Measurements from ENCODE around the gene AK2.
A peak's percentile ranks its signal among the peaks of the same experiment; 100 is the strongest.
"Not testable (repeated sequence)": the region's sequence is repeated elsewhere in the genome, so short reads cannot be mapped to it uniquely, and the experiment has no call there.

Gene AK2

DNA sequence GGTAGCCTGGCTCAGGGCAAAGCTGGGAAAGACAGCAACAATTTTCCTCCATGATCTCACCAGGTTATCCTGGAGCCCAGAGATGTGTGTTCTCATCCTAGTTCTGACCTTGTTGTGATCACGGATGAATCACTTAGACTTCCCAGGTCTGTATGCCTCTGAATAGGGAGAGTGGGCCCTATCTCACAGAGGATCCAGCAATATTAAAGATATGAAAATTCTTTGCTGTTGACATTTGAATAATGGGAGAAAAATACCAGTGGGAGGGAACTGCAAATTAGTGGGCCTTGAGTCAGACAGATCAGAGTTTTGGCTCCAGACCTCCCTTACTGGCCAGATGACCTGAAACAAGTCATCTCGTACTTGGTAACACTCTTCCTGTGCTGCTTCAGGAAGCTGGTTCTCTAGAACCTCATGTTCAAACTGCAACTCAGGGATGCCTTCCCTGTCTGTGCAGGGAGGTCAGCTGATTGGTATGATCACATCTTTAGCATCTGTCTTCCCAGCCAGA, 39.2 kb downstream of the AK2 start:
- DNase-seq: no peak

DNA sequence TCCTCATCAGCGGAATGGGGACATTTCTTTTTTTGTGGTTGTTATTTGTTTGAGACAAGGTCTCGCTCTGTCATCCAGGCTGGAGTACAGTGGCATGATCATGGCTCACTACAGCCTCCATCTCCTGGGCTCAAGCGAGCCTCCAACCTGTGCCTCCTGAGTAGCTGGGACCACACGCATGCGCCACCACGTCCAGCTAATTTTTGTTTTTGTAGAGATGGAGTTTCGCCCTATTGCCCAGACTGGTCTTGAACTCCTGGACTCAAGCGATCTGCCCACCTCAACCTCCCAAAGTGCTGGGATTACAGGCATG, 43.4 kb downstream of the AK2 start:
- DNase-seq: not testable (repeated sequence)

DNA sequence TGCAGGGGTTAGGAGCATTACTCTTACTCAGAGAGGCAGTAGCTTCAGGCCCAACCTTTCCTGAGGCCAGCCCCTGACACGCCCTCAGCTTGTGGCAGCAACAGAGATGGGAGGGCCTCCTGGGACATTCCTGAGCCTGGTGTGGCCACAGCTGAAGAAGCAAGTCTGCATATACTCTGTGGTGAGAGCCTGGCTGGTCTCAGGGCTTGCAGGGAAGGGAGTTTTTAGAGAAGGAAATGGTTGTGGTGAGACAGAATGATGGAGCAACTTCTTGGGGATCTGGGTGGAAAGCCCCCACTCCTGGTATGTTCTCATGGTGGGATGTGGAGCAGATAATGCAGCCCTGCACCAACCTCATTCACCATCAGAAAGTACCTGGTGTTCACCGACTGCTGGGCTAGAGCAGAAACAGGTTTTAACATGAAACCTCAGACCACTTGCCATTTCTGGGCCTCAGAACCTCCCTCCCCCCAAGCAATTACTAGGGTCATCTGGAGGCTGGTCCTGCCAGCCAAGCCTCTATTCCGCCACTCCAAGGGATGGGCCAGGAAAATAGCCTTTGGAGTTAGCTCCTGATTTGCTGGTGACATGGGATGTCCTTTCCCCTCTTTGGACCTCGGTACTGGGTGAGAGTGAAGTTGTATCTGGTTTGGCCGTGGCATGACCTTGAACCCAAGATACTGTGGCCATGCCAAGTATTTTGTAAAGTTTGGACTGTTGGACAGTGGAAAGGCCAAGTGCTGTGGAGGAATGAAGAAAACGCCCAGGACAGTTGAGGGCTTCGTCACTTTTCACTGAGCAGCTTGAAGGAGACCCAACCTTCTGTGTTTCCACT, 44.0 kb downstream of the AK2 start:
- DNase-seq: peak; percentile 50

DNA sequence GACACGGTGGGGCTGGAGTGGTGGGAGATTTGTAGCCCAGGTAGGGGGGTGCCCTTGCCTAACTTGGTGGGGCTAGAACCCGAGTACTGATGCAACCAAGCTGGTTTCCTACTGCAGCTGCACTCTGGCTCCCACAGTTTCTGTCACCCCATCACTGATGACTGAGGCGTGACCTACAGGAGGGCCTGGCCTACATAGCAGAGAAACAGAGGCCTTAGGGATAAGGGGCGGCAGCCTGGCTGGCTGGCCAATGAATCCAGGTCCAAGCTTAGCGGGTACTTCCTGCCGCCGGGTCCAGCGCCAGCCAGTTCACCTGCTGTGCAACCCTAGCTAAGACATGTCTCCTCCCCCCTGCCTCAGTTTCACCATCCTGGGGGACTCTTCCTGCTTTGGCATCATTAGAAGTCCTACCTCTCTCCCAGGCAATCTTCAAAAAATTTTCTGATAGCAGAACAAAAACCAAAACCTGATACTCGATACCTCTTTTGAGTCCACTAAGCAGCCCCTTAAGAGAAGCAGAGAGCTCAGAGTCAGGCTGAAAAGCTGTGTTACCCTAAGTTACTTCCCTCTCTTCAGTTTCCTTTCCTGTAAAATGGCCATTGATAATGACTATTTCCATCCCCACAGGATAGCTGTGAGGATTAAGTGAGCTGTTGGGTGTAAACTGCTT, 44.7 kb downstream of the AK2 start:
- DNase-seq: no peak

DNA sequence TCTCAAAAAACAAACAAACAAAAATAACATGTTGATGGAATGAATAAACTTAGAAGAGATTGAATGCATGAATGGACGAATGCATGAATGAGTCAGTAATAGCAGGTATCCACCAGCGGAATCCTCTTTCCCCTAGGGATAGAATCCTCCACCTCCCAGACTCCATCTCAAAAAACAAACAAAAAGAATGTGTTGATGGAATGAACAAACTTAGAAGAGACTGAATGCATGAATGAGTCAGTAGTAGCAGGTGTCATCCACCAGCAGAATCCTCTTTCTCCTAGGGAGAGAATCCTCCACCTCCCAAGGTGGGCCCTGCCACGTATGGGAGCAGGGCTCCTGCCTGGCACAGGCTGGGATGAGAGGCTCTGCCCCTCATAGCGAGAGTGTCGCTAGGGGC, 45.3 kb downstream of the AK2 start:
- DNase-seq: no peak

DNA sequence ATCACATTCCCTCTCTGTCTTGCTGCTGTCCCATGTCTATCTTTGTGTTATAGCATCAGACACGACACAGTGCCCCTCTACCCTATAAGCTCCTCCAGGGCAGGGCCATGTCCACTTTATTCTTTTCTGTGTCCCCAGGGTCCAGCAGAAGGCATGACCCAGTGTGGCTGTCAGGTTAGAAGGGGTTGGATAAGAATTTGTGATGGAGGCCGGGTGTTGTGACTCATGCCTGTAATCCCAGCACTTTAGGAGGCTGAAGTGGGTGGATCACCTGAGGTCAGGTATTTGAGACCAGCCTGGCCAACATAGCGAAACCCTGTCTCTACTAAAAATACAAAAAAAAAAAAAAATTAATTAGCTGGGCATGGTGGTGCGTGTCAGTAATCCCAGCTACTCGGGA, 45.8 kb downstream of the AK2 start:
- DNase-seq: no peak

DNA sequence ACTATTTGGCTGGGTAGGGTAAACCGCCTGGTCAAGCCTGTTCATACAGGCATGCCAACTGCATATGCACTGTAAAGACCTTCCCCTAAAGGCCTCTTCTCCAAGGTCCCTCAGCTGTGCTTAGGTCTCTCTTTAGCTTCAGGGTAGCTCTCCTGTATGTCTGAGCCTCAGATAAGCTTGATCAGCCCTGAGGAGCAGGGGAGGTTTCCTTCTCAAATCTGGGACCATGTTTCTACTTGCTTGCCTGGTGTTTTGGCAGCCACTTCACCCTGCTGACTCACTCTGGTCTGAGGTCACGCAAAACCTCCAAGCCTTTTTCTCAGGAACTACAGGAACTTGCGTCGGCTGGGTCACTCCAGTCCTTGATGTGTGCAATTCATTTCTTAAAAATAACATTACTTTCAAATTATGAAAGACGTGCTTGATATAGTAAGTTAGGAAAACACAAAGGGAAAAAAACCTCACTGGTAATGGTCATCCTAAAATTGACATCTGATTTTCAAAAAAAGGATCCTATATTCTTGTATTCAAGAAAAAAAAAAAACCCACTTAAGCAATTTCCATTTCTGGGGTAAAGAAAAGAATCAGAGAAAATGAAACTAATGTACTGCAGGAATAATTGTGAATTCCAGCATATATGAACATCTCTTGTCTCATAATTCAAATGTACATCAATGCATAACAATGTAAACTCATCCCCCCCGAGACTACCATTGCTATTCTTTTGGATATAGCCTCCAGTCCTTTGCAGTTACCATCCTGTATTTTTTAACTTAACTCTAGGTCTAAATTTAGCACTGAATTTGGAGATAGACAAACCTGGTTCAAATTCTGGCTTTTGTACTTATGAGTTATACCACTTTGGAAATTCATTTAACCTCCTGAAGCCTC, 47.3 kb downstream of the AK2 start:
- DNase-seq: no peak

DNA sequence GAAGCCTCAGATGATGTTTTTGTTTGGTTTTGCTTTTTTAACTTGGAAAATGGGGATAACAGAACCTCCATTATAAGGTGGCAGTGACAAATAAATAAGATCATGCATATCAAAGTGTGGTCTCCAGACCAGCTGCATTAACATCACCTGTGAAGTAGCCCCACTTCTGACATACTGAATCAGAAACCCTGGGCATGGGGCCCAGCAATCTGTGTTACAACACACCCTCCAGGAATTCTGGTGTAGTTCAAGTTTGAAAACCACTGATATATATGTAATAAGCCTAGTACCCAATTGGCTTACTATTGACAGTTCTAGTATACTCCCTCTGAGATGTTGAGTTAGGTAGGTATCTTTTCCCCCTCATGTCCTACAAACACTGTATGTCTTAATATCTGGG, 48.0 kb downstream of the AK2 start:
- no peak for DNase-seq

DNA sequence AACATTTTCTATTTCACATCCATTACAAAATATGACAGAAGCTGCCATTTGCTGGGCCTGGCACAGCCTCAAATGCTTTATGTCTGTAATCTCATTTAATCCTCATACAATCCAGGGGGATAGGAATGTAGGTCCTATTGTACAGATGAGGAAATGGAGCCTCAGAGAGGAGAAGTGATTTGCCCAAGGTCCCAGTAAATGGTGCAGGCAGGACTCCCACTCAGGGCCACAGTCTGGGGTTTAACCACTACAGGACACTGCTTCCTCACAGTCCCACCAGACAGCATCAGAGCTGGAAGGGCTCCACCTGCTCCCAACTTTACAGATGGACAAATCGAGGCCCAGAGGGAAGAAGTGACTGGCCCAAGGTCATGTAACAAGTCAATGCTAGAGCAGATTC, 51.5 kb downstream of the AK2 start:
- DNase-seq: no peak

DNA sequence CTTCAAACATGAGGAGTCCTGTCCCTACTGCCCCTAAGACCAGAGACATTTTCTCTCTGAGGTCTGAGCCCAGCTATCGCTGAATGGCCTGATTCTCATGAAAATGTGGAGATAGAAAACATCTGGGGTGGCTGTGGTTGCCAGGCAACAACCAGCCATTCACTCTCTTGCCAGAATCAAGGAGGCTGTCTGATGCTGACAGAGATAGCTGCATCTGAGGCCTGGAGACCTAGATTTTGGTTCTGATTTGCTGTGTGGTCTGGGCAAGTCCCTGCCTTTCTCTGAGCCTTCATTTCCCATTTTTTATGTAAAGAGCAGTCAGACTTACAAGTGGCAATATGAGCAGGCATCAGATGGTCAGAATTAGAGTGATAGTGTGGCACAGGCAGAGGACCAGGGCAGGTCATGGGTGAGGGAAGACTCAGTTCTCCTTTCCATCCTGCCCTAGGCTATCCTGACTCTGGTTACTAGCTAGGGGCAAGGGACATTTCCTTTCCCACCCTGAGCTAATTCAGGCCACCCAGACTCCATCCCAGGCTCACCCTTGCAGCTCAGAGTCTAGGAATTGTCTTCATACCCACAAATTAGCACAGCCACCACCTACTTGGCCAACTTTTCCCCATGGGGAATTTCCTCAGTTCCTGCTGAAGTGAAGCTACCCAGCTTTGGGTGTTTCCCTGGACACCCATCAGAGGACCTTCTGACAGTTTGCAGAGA, 52.1 kb downstream of the AK2 start:
- peak; percentile 82 for DNase-seq

DNA sequence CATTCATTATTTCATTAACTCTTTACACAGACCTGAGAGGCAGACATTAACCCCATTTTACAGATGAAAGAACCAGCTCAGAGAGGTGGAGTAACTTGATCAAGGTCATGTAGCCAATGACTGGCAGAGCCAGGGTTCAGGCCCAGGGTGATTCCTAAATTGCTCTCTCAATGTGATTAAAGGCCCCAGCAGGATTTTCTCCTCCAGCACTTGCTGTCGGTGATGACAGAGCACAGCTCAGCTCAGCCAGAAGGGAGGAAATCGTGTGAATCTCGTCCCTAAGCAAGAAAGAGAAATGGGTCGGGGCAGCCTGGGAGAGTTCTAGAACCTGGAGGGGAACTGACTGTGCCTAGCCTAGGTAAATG, 52.6 kb downstream of the AK2 start:
- no peak for DNase-seq

DNA sequence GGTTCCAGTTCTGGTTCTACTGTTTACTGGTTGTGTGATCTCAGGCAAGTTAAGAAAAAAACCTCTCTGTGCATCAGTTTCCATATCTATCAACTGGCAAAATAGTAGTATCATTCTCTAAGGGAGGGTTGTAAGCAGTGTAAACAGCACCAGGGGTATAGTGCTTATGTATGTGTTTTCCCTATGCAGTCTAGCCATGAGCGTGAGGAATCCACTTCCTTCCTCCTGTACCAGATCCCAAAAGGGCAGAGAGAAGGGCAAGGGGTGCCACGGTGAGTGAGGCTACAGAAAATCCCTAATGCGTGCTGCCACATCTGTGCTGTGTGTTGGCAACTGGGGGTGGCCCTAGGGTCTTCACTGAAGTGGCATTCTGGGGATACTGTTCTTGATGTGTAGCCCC, 53.7 kb downstream of the AK2 start:
- DNase-seq: no peak

DNA sequence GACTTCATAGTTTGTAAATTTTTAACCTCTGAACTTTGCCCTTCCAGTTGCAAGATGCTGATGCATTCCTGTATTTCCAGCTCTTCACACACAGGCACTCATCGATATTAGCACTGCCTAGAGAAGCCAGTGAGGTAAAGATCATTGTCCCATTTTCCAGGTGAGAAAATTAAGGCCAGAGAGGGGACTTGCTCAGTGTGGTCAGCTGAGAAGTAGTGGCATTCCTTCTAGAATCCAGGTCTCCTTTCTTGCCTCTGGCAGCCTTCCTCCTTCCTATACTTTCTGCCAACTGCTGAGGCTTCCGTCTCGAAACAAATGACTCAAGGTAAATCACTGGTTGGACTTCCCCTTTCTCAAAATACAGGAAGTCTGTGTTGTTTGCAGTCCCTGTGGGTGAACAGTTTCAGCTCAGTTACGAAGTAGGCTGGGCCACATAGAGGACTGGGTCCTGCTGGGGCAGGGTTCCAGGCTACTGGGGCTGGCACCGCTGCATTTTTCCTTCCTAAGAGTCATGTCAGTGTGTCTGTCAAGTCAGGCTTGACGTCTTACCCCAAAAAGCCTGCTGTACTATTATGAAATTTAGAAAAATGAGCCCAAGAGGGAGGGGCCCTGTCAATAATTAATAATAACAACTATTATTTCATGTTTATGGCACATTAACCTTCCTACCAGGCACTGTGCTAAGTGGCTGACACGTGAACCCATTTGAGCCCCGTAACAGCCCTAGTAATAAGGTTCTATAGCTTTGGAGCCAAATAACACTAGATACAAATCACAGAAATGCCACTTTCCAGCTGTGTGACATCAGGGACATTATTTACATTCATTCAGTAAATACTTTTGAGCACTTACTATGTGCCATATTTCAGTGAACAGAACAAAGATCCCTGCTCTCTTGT, 55.4 kb downstream of the AK2 start:
- DNase-seq: peak; percentile 74

DNA sequence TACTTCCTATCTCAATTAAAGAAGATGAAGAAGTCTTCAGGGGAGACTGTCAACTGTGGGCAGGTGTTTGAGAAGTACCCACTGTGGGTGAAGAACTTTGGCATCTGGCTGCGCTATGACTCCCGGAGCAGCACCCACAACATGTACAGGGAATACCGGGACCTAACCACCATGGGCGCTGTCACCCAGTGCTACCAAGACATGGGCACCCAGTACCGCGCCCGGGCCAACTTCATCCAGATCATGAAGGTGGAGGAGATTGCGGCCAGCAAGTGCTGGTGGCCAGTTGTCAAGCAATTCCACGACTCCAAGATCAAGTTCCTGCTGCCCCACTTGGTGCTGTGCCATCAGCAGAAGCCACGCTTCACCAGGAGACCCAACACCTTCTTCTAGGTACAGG, 56.6 kb downstream of the AK2 start:
- DNase-seq: no peak

DNA sequence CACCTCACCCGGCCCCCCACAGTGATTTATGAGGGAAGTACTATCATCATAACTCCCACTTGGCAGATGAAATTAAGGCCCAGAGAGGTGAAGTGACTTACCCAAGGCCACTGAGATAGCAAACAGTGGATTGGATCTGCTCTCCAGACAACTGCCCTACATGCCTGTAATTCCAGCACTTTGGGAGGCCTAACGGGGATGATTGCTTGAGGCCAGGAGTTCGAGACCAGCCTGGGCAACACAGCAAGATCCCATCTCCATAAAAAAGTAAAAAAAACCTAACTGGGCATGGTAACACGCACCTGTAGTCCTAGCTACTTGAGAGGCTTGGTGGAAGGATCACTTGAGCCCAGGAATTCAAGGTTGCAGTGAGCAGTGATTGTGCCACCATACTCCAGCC, 57.8 kb downstream of the AK2 start:
- DNase-seq: no peak

DNA sequence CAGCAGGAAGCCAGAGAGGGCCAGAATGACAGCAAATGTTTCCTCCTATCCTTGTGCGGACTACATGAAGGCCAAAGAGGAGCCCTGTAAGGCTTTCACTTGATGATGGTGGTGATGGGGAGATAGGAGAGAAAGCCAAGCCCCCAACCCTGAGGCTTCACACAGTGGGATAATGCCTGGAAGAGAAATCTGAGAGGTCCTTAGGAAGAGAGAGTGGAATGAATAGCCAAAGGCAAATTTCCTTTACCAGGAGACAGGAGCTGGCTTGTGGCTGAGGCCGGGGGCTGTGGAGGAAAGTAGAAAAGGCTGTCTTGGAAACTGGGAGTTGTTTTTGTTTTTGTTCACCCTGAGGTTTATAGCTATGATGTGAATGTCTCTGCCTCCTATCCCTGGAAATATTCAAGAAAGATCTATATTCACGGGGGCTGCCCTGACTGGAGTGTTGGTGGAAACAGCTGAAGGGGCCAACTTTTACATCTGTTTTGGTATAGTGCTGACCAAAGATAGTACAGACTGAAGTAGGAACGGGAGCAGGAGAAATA, 59.1 kb downstream of the AK2 start:
- no peak for DNase-seq

DNA sequence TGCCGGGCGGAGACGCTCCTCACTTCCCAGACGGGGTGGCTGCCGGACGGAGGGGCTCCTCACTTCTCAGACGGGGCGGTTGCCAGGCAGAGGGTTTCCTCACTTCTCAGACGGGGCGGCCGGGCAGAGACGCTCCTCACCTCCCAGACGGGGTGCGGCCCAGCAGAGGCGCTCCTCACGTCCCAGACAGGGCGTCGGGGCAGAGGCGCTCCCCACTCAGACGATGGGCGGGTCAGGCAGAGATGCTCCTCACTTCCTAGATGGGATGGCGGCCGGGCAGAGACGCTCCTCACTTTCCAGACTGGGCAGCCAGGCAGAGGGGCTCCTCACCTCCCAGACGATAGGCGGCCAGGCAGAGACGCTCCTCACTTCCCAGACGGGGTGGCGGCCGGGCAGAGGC, 61.6 kb downstream of the AK2 start:
- not testable (repeated sequence) for DNase-seq

DNA sequence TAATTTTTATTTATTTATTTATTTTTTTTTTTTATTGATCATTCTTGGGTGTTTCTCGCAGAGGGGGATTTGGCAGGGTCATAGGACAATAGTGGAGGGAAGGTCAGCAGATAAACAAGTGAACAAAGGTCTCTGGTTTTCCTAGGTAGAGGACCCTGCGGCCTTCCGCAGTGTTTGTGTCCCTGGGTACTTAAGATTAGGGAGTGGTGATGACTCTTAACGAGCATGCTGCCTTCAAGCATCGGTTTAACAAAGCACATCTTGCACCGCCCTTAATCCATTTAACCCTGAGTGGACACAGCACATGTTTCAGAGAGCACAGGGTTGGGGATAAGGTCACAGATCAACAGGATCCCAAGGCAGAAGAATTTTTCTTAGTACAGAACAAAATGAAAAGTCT, 63.2 kb downstream of the AK2 start:
- not testable (repeated sequence) for DNase-seq

DNA sequence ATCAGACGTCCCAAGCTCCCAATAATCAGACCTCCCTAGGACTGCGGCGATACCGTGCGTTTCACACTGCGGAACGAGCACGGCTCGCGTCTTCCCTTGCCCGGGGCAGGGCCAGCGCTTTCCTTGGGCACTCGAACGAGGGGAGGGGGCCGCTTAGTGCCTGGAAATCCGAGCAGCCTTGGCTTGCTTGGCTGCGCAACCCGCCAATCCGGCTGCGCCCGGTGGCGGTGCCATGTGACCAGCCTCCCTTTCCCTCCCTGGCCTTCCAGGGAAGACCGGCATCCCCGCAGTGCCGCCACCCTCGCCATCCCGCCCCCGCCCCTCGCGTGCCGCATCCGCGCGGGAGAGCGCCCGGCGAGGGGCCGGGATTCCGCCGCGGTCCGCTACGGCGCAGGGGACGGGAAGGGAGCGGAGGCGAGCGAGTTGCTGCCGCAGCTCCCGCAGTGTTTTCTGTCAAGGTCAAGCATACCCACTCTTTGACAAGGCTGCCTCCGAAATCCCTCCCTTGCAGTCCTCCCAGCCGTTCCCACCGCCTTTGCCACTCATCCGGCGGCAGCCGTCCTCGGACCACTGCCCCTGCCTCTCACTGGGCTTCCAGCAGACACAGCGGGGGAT, 63.8 kb downstream of the AK2 start:
- no peak for DNase-seq

DNA sequence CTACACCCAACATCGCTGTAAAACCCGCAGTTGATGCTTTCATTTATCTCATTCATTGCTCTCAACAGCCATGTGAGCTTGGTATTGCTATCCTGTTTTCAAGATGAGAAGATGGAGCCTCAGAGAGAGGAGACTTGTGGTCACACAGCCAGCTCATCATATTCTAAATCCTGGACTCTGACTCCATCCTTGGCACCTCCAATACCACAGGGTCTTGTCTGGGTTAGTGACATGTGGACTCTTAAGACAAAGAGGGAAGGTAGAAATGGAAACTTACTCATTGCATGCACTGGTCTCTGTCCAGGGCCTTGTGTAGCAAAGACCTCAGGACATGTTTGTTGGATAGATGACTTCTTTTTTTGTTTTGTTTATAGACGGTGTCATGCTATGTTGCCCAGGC, 65.1 kb downstream of the AK2 start:
- DNase-seq: no peak

DNA sequence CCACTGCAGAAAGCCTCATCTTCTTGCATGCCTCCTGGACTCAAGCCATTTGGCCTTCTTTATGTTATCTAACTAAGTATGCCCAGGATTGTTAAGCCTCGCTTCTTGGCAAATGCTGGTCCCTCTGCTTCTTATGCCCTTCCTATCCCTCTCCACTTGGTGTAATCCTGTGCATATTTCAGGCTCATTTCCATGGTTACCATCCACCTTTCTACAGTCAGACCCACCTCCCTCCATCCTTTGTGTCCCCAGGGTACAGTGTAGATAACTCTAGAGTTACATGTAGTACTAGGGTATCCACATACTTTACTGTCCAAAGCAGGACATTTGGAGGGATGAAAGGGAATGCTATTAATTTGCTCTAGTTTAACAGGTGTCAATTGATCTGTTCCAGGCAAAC, 65.5 kb downstream of the AK2 start:
- no peak for DNase-seq

Measured in central memory CD4-positive, alpha-beta T cell (primary cell).